SKM-1 (cell line): ENCODE data around the gene BLOC1S1.

Source experiments
- DNase-seq: peaks from one replicate; lab custom pipeline; 2025; ENCODE audit not compliant: unreplicated experiment; lab: John Stamatoyannopoulos, UW

BLOC1S1 gene

GRCh38 chr12:55708695-55709233 is 7.1 kb upstream of the BLOC1S1 start:
- DNase-seq, result no peak

GRCh38 chr12:55711786-55712553 is 3.9 kb upstream of the BLOC1S1 start:
- DNase-seq, result no peak

DNA sequence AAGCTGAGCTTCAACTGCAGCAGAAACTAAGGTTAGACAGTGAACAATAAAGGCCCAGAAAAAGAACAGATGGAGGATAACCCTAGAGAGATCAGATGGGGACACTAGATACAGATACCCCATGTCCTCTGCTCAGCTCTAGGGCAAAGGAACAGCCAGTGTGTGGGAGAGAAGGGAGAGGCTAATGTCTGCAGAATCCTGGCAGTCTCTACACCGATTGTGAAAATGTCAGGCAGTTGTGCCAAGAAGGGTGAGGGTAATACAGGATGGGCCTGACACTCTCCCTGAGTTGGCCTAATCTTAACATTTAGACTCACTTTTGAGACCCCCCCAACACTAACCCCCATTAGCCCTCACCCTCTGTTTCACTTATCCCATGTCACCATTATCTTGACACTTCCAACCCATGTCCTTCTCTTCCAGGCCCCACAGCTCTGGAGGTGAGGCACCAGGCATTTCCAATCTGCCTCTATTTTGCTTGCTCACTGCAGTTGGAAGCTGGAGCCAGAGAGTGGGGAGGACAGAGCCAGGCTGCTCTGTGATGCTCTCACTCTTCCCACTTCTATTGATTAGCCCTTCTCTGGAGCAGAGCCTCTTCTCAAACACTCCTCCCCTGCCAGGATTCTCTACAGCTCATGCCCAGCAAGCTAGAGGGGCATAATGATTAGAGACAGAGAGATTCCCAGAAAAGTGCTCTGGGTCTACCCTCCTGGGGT is 3.0 kb upstream of the BLOC1S1 start:
- DNase-seq, result no peak

GRCh38 chr12:55713721-55714120 is 2.1 kb upstream of the BLOC1S1 start:
- DNase-seq, result no peak

DNA sequence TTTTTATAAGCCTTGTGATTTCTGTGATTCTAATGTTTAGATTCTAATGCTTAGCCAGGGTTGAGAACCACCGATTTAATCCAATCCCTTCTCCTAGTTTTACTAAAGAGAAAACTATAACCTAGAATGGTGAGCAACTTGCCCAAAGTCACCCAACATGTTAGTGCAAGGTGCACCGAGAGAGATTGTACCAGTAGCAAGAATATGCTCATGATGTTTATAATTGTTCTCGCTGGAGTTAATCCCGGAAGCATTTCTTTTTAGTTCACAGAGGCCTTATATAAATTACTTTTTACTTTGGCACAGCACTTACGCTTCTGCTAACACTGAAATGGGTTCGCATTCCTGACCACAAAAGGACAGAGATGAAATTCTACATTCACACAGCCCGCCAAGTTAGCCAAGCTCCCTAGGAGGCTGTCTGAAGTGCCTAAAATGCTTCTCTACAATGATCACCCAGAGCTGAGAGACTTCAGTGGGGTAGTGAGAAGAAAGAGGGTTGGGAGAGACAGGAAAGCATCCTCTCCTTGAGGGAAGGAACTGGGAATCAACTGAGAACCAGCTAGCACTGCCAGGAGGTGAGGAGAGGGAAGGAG is 579 bp upstream of the BLOC1S1 start:
- no peak for DNase-seq

DNA sequence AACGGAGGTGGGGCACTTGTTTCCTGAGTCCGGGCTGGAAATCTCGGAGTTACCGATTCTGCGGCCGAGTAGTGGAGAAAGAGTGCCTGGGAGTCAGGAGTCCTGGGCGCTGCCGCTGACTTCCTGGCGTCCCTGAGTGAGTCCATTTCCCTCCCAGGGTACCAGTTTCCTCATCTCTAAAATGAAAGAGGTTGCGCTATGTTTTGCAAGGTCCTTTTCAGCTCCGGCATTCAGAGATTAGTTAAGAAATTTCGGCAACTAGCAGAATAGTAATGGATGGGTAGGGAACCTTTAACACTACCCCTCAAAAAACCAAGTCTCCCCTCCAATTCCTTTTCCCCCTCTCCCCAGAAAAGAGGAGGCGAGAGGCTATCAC is 724 bp downstream of the BLOC1S1 start:
- DNase-seq, result no peak

GRCh38 chr12:55717011-55718007 is 1.5 kb downstream of the BLOC1S1 start:
- no peak for DNase-seq

DNA sequence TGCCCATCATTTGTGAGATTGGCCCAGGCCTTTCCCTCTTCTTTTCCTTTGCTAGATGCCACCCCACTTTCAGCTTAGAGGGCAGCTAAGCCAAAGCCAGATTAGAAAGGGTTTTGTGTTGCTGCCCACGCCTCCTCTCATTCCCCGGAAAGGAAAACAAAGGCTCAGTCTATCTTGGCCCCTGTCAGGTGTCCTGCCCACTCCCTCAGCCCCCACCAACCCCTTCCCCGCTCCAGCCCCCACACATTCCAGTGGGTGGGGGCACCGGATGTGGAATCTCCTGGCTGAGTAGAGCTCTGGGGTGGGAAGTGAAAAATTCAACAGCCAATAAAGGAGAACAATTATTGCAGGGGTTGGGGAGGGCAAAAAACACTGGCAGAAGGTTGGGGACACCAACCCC is 2.2 kb downstream of the BLOC1S1 start:
- DNase-seq, result no peak

GRCh38 chr12:55718624-55719275 is 2.9 kb downstream of the BLOC1S1 start:
- no peak for DNase-seq

DNA sequence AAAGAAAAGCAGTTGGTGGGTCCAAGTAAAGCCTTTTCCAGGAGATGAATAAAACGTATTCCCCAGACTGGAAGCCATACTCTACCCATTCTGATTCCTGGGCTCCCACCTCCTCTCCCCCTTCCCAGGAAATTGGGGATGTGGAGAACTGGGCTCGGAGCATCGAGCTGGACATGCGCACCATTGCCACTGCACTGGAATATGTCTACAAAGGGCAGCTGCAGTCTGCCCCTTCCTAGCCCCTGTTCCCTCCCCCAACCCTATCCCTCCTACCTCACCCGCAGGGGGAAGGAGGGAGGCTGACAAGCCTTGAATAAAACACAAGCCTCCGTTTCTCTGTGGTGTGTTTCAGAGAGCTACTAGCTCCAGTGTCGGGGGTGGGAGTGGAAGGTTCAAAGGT is 3.5 kb downstream of the BLOC1S1 start:
- no peak for DNase-seq

GRCh38 chr12:55720071-55720564 is 4.3 kb downstream of the BLOC1S1 start, which contains the start of gene RDH5:
Gene RDH5, plus strand, starts transcription at chr12:55720393. Its CDS starts 792 bp downstream, at chr12:55721185.
- DNase-seq, result no peak

DNA sequence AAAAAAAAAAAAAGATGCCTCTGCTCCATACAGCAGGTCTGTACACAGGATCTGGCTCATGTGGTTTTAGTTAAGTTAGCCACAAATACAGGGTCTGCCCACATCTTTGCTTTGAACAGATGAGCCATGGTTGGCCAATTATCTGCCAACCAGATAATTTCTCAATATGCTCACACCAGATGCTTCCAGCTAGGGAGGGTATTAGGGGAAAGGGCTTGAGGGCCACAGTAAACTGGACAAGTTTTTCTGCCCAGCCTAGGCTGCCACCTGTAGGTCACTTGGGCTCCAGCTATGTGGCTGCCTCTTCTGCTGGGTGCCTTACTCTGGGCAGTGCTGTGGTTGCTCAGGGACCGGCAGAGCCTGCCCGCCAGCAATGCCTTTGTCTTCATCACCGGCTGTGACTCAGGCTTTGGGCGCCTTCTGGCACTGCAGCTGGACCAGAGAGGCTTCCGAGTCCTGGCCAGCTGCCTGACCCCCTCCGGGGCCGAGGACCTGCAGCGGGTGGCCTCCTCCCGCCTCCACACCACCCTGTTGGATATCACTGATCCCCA is 5.1 kb downstream of the BLOC1S1 start:
- DNase-seq, result no peak

GRCh38 chr12:55721601-55722213 is 5.9 kb downstream of the BLOC1S1 start:
- no peak for DNase-seq

DNA sequence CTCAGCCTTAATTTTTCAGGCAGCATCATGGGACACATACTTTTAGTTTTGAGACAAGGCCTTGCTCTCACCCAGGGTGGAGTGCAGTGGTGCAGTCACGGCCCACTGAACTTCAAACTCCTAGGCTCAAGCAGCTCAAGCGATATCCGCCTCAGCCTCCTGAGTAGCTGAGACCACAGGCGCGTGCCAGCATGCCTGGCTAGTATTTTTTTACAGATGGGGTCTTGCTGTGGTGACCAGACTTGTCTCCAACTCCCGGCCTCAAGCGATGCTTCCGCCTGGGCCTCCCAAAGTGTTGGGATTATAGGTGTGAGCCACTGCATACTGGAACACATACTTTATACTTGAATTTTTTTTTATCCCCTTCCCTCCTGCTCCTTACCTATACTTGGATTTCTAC is 7.1 kb downstream of the BLOC1S1 start:
- no peak for DNase-seq

GRCh38 chr12:55723516-55724225 is 7.8 kb downstream of the BLOC1S1 start:
- no peak for DNase-seq

DNA sequence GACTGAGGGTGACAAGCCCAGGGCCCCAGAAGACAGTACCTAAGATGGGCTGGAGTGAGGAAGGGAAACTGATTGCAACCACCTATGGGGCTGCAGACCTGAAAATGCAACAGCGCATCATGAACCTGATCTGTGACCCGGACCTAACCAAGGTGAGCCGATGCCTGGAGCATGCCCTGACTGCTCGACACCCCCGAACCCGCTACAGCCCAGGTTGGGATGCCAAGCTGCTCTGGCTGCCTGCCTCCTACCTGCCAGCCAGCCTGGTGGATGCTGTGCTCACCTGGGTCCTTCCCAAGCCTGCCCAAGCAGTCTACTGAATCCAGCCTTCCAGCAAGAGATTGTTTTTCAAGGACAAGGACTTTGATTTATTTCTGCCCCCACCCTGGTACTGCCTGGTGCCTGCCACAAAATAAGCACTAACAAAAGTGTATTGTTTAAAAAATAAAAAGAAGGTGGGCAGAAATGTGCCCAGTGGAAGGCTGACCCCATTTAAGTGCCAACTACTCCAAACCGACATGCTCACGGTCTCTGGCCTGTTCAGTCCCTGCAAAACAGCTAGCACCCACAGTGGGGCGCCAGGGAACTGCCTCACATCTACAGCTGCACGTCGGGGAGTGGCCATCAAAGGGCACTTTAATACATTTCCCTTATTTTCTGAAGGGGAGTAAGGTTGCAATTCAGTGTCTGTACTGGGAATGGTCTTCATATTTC is 8.5 kb downstream of the BLOC1S1 start:
- no peak for DNase-seq

DNA sequence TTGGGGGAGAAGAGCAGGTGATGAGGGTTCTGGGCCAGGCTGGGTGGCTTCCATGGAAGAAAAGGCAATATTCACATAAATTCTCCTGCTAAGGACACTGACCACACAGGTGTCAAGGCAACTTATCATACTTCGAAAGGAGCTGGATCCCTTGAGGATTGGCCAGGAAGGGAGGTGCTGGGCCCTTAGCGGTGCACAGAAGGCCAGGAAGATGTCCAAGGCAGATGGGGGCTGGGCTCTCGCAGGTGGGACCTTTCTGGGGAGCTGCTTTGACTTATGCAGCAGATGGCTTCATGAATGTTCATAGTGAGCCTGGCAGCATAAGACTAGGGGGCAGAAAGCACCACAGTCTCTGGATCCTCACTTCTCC is 9.1 kb downstream of the BLOC1S1 start:
- DNase-seq, result no peak

- DNase-seq, result no peak
Observed at GRCh38 chr12:55725556-55725955, 9.7 kb downstream of the BLOC1S1 start.
